Adrenal gland (tissue), 12 donors: Measurements from ENCODE around the gene SCAI. TPM values are rescaled to one million over a fixed set of nuclear protein-coding genes. Genes with fewer than 3 reads are reported as not detected.

ENCODE experiments used
- DNase-seq, 7 donors: peaks; one replicate each; pipeline ENCODE4 v3.0.0-alpha.2; 2019 to 2020
- H3K27ac ChIP-seq, 5 donors: fragments of 200-600 bp; sonication (generic) in 4 of 5; 1 replicate in 3 of 5; 2 replicates in 2 of 5; pipeline versions ENCODE4 v1.5.1 to v1.8.0; 2016 to 2020; ENCODE audit warnings: mild to moderate bottlenecking in 1 of 5
- H3K27me3 ChIP-seq: fragments of 200-600 bp; 2 replicates; pipeline ENCODE4 v1.8.0; 2021
- H3K36me3 ChIP-seq, 2 donors: fragments of 200-600 bp; replicated peaks in 1 of 2; 1 replicate in 1 of 2; 2 replicates in 1 of 2; pipeline versions ENCODE4 v1.5.1 to v1.8.0; 2018 to 2022
- H3K4me1 ChIP-seq, 2 donors: fragments of 200-600 bp; replicated peaks in 1 of 2; 1 replicate in 1 of 2; 2 replicates in 1 of 2; pipeline versions ENCODE4 v1.5.1 to v1.8.0; 2018 to 2021
- H3K4me3 ChIP-seq, 4 donors: fragments of 200-600 bp; sonication (generic) in 3 of 4; one replicate each; pipeline ENCODE4 v1.5.1; 2016 to 2018
- H3K9me3 ChIP-seq, 3 donors: fragments of 200-600 bp; sonication (generic) in 1 of 3; replicated peaks in 1 of 3; 1 replicate in 2 of 3; 2 replicates in 1 of 3; pipeline versions ENCODE4 v1.5.1 to v1.8.0; 2016 to 2021
- CTCF ChIP-seq, 6 experiments: fragments of 450-650 bp in 4 of 6; fragments of 200-600 bp in 2 of 6; sonication (generic) in 1 of 6; IDR thresholded peaks; 1 replicate in 5 of 6; 2 replicates in 1 of 6; pipeline versions ENCODE4 v1.5.1 to v1.8.0; 2016 to 2021; ENCODE audit warnings: antibody characterized with exemption in 6 of 6, mild to moderate bottlenecking in 2 of 6, moderate library complexity in 1 of 6
- POLR2A ChIP-seq, 2 donors: fragments of 450-650 bp; IDR thresholded peaks; one replicate each; pipeline ENCODE4 v1.6.1; 2017; ENCODE audit warnings: antibody characterized with exemption in 2 of 2, mild to moderate bottlenecking in 2 of 2, moderate library complexity in 1 of 2
- whole genome bisulfite sequencing, 4 donors: extraction: QIAGEN DNeasy Blood & Tissue Kit in 2 of 4; methylation state at CpG; one replicate each; pipeline versions ENCODE4 v1.1.5 to v1.1.7; 2013 to 2017; 5-methylcytosine and 5-hydroxymethylcytosine counted together
- intact Hi-C, 2 donors: fragments of 100-400 bp; cut with DNase I; formaldehyde crosslinking; loops; one replicate each; pipeline versions ENCODE4 v1.14.1 to v1.15.0; 2022 to 2023
- polyA plus RNA-seq, 3 donors: library from polyadenylated mRNA; stranded (reverse); fragments of 200-250 nt in 2 of 3; fragments of 350-450 nt in 1 of 3; fragmentation: Illumina TruSeq in 1 of 3; extraction: RNeasy Lipid Tissue Mini Kit (QIAGEN cat#74804) in 1 of 3; gene quantifications; one replicate each; pipeline ENCODE4 v1.2.3, GENCODE V29; 2013 to 2014
- total RNA-seq, 9 donors: library from RNA; depleted of rRNA in 4 of 9; stranded (reverse); fragments of >200 nt in 4 of 9; fragments of 120-200 nt in 1 of 9; fragmentation: NEBNext Ultra II Directional in 1 of 9; extraction: Animal tissue kit (Norgen Biotek cat#: 25700) in 1 of 9; gene quantifications; one replicate each; pipeline versions ENCODE4 v1.1.0 to v1.2.4, GENCODE V29; 2013 to 2023
- donor health status: healthy with polysubstance abuse.
- donor health status: Bipolar disorder and iron deficiency.
- donor health status: DM: yes; HTN: yes; CAD: no.
- donor health status: DM: no; HTN: no; CAD: no.
- donor health status: DM: no; HTN: no; CAD: no.
- donor health status: DM: yes; HTN: yes; CAD: no.

Gene SCAI
- total and polyA plus RNA-seq, 12 donors, result 1.4 to 19.6 (median 9.2) TPM

DNA sequence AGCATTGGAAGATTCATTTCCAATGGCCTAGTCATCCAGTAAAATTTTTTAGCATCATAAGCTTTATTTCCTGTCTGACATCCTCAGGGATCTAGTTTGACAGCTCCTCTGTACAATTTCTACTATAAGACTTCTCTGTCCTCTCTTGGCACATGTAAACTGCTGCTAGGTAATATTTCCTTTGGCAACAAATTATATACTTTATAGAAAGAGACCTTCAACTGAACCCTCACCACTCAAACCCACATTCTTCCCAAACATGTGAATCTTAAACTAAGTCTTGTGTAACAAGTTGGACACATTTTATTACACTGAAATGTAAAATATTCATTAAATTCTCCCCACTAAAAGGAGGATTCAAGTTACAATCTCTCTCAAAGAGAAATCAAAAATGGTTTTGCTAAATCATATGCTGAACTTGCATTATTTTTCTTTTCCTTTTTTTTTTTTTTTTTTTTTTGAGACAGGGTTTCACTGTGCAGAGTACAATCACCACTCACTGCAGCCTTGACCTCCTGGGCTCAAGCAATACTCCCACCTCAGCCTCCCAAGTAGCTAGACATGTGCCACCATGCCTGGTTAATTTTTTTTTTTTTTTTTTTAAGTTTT, 36.9 kb downstream of the SCAI start:
- H3K27ac ChIP-seq, result peak overlapping the region in 1 of 5 donors; percentile 12
- no peaks in the 10 kb centered on the region for H3K36me3 ChIP-seq
- TF ChIP-seq CTCF (IDR thresholded peaks at IDR 0.05) (no peak), POLR2A (IDR thresholded peaks at IDR 0.05) (no peak)
- no peak overlapping the region for H3K4me3 ChIP-seq
- no peak for DNase-seq
- no peaks in the 10 kb centered on the region for H3K9me3 ChIP-seq
- H3K4me1 ChIP-seq, result peaks cover 0 to 5% of the 10 kb centered on the region in 2 donors
- intact Hi-C loops, result no loop called here
- no peaks in the 10 kb centered on the region for H3K27me3 ChIP-seq

GRCh38 chr9:125103770-125104460, 39.4 kb downstream of the SCAI start:
- intact Hi-C loops, result no loop called here
- no peaks in the 10 kb centered on the region for H3K36me3 ChIP-seq
- TF ChIP-seq CTCF (IDR thresholded peaks at IDR 0.05), result no peak
- TF ChIP-seq POLR2A (IDR thresholded peaks at IDR 0.05), result no peak
- DNase-seq, result no peak
- H3K27me3 ChIP-seq, result no peaks in the 10 kb centered on the region
- H3K27ac ChIP-seq, result no peak overlapping the region
- 67 to 83% (median 79%) methylated on average over 3 of the region's 3 CpGs for WGBS, 4 donors
- H3K9me3 ChIP-seq, result no peaks in the 10 kb centered on the region
- peaks cover 0 to 5% of the 10 kb centered on the region in 2 donors for H3K4me1 ChIP-seq
- no peak overlapping the region for H3K4me3 ChIP-seq

- DNase-seq, result no peak
- Histone ChIP-seq H3K27me3 (no peaks in the 10 kb centered on the region), H3K27ac (no peak overlapping the region), H3K4me1 (peaks cover 0 to 5% of the 10 kb centered on the region in 2 donors), H3K4me3 (no peak overlapping the region), H3K9me3 (no peaks in the 10 kb centered on the region), H3K36me3 (no peaks in the 10 kb centered on the region)
- intact Hi-C loops, result no loop called here
- 100% methylated on average over 1 of the region's 1 CpG for WGBS, 4 donors
- no peak for TF ChIP-seq POLR2A (IDR thresholded peaks at IDR 0.05)
- TF ChIP-seq CTCF (IDR thresholded peaks at IDR 0.05), result no peak
These were observed 40.3 kb downstream of the SCAI start for GRCh38 chr9:125103021-125103420.

- no peaks in the 10 kb centered on the region for H3K36me3 ChIP-seq
- 86 to 95% (median 92%) methylated on average over 4 of the region's 4 CpGs for WGBS, 4 donors
- H3K4me3 ChIP-seq, result no peak overlapping the region
- no peak for DNase-seq
- H3K4me1 ChIP-seq, result no peaks in the 10 kb centered on the region
- no peaks in the 10 kb centered on the region for H3K27me3 ChIP-seq
- H3K9me3 ChIP-seq, result no peaks in the 10 kb centered on the region
- peak overlapping the region in 1 of 5 donors; percentile 38 for H3K27ac ChIP-seq
- TF ChIP-seq CTCF (IDR thresholded peaks at IDR 0.05) (no peak), POLR2A (IDR thresholded peaks at IDR 0.05) (no peak)
- intact Hi-C loops, result no loop called here
These were observed 42.5 kb downstream of the SCAI start for GRCh38 chr9:125100822-125101221.
